Vagina (tissue), 2 donors: ENCODE results near the gene TRNAU1AP. TPM values are rescaled to one million over a fixed set of nuclear protein-coding genes. Genes with fewer than 3 reads are reported as not detected.
"Not testable (repeated sequence)": the region's sequence is repeated elsewhere in the genome, so short reads cannot be mapped to it uniquely, and the experiment has no call there.

Experiments used
- DNase-seq, 2 donors: peaks; one replicate each; pipeline ENCODE4 v3.0.0-alpha.2; 2017; ENCODE audit errors: extremely low spot score in 2 of 2
- H3K27ac ChIP-seq: fragments of 200-600 bp; sonication (generic); one replicate; pipeline ENCODE4 v1.5.1; 2019
- H3K27me3 ChIP-seq: fragments of 200-600 bp; sonication (generic); one replicate; pipeline ENCODE4 v1.5.1; 2019
- H3K36me3 ChIP-seq, 2 donors: fragments of 200-600 bp; sonication (generic); one replicate each; pipeline ENCODE4 v1.5.1; 2017 to 2019
- H3K4me1 ChIP-seq: fragments of 200-600 bp; sonication (generic); one replicate; pipeline ENCODE4 v1.5.1; 2019
- H3K4me3 ChIP-seq, 2 donors: fragments of 200-600 bp; sonication (generic); 1 replicate in 1 of 2; 2 replicates in 1 of 2; pipeline ENCODE4 v1.5.1; 2016 to 2019
- H3K9me3 ChIP-seq: fragments of 200-600 bp; sonication (generic); one replicate; pipeline ENCODE4 v1.5.1; 2019
- CTCF ChIP-seq, 3 experiments: fragments of 450-650 bp in 2 of 3; fragments of 200-600 bp in 1 of 3; sonication (generic) in 1 of 3; IDR thresholded peaks; one replicate each; pipeline ENCODE4 v1.5.1; 2017 to 2019; ENCODE audit warnings: antibody characterized with exemption in 3 of 3, mild to moderate bottlenecking in 2 of 3, moderate library complexity in 2 of 3
- POLR2A ChIP-seq, 2 donors: fragments of 450-650 bp; IDR thresholded peaks; one replicate each; pipeline ENCODE4 v1.6.1; 2017; ENCODE audit warnings: antibody characterized with exemption in 2 of 2, mild to moderate bottlenecking in 2 of 2, moderate library complexity in 2 of 2
- POLR2AphosphoS5 ChIP-seq, 2 donors: sonication (generic); formaldehyde crosslinking; IDR thresholded peaks; one replicate each; pipeline ENCODE4 v1.9.0; 2017; ENCODE audit warnings: antibody characterized with exemption in 2 of 2, mild to moderate bottlenecking in 2 of 2, low read depth in 1 of 2; ENCODE audit not compliant: insufficient read depth in 1 of 2
- intact Hi-C: fragments of 100-400 bp; cut with DNase I; formaldehyde crosslinking; loops from one replicate; pipeline ENCODE4 v1.15.1; 2023
- total RNA-seq: library from RNA; depleted of rRNA; stranded (reverse); fragments of >200 nt; gene quantifications from one replicate; pipeline ENCODE4 v1.2.3, GENCODE V29; 2016

Gene TRNAU1AP
- total RNA-seq, 1 donor from 2014 or later = 14.0 TPM

GRCh38 chr1:28517649-28517999 lies 35.3 kb upstream of the TRNAU1AP start:
- DNase-seq = no peak
- no peak for TF ChIP-seq POLR2A (IDR thresholded peaks at IDR 0.05)
- TF ChIP-seq POLR2AphosphoS5 (IDR thresholded peaks at IDR 0.05; ENCODE audit: insufficient read depth in 1 of 2, low read depth in 1 of 2) = no peak
- TF ChIP-seq CTCF (IDR thresholded peaks at IDR 0.05) = no peak
- Histone ChIP-seq H3K27me3 (no peaks in the 10 kb centered on the region), H3K9me3 (no peaks in the 10 kb centered on the region), H3K27ac (peak overlapping the region; percentile 75), H3K36me3 (peaks cover 0 to 31% of the 10 kb centered on the region in 2 donors), H3K4me3 (peak overlapping the region; percentile 51 to 81), H3K4me1 (peaks cover 27% of the 10 kb centered on the region)
- intact Hi-C loops = loop anchor here (5.0 to 10.0 kb wide), 2 partner anchors 85 to 357 kb away; no protein-coding TSS in a partner anchor

DNA sequence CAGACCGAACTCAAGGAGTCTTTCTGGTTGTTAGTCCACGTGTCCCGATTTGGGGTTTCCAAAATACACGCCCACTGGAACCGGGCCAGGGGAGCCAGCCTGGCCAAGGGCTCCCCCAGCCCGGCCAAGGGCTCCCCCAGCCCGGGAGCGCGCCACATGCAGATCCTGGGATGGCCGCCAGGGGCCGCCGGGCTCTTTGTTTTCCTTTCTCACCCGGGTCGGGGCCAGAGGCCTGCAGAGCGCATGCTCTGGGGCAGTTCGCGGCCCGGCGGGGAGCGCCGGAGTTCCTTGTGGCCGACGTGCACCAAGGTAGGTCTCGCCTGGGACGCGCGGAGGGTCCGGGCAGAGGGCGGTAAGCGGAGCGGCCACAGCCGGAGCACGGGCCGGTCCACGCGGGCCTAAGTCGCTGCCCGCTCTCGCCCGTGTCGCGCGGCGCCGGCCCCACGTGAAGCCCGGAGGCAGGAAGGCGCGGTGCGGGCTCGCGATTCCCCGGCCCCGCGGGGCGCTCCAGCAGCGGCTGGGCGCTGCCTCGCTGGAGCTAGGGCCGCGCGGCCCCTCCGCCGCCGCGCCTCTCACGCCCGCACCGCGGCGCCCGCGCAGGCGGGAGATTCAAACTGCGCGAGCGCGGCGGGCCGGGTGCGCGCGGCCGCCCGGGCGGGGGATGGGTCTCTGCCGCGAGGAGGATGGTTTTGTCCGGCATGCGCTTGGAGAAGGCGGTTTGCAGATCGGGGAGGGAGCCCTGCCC lies 34.7 kb upstream of the TRNAU1AP start:
- Histone ChIP-seq H3K27me3 (no peaks in the 10 kb centered on the region), H3K36me3 (peaks cover 0 to 25% of the 10 kb centered on the region in 2 donors), H3K9me3 (no peaks in the 10 kb centered on the region), H3K27ac (peak overlapping the region; percentile 75), H3K4me1 (peaks cover 21% of the 10 kb centered on the region), H3K4me3 (peak overlapping the region; percentile 51 to 81)
- TF ChIP-seq POLR2AphosphoS5 (IDR thresholded peaks at IDR 0.05; ENCODE audit: insufficient read depth in 1 of 2, low read depth in 1 of 2) (peak; percentile 46 to 71), CTCF (IDR thresholded peaks at IDR 0.05) (peak; percentile 91 to 100 (median 98)), POLR2A (IDR thresholded peaks at IDR 0.05) (no peak)
- intact Hi-C loops = loop anchor here (5.0 to 10.0 kb wide), 2 partner anchors 84 to 357 kb away; no protein-coding TSS in a partner anchor
- DNase-seq = peak in 1 of 2 donors; percentile 90

DNA sequence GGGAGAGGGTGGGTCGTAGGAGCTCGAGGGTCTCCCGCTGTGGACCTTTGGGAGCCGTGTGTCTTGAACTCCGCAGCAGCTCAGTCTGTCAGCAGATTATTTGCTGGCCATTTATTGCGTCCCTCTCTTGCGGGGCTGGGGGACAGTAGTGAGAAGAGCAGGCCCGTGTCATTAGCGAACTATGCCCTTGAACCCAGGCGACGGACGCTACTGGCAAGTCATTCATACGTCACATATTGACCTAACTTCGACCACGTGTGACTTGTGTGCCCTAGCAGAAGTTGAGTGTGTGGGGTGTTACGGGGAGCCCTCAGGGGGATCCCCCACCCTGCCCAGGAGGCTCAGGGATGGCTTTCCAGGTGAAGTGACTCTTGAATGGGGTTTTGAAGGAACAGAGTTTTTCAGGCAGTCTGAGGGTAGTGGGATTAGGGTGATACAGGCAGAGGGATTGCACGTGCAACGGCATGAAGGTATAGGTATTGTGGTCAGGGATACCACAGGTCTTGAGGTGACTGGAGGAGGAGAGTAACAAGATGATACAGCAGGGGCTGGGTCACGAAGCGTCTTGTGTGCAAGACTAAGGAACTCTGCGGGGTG lies 34.0 kb upstream of the TRNAU1AP start:
- peaks cover 0 to 19% of the 10 kb centered on the region in 2 donors for H3K36me3 ChIP-seq
- intact Hi-C loops = loop anchor here (5.0 to 10.0 kb wide), 2 partner anchors 83 to 356 kb away; no protein-coding TSS in a partner anchor
- no peaks in the 10 kb centered on the region for H3K9me3 ChIP-seq
- H3K27me3 ChIP-seq = no peaks in the 10 kb centered on the region
- H3K27ac ChIP-seq = peak overlapping the region; percentile 75
- no peak for DNase-seq
- H3K4me3 ChIP-seq = peak overlapping the region; percentile 51 to 81
- H3K4me1 ChIP-seq = peaks cover 18% of the 10 kb centered on the region
- TF ChIP-seq POLR2AphosphoS5 (IDR thresholded peaks at IDR 0.05; ENCODE audit: insufficient read depth in 1 of 2, low read depth in 1 of 2) (no peak), POLR2A (IDR thresholded peaks at IDR 0.05) (no peak), CTCF (IDR thresholded peaks at IDR 0.05) (no peak)

DNA sequence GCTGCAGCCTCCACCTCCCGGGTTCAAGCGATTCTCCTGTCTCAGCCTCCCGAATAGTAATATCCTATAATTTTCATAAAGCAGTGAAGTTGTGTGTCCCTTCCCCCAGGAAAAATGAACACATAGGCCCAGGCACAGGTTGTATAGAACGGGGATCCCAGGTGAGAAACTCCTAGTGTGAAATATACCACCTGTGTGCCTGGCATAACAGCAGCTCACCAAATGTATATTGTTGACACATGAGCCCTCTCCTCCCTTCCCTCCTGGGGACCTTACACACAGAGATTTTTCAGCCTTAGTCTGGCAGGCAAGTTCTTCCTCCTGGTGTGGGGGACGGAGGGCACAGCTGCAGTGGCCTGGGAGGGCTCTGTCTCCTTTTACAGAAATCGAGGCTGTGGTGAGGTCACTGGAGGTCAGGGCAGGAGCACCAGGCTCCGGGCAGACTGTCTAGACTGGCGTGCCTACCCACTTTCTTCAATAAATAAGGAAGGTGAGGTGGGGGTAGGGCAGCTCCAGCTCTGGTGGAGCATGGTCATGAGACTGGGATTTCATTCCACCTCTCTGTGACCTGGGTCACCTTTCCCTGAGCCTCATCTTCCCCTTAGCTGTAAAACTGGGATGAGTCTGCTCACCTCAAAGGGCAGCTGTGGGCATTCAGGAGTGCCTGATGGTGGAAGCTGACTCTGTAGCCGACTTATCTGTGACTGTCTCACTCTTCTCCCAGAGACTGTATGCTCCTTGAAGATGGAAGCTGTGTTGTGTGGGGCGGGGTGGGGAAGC lies 32.7 kb upstream of the TRNAU1AP start:
- no peak overlapping the region for H3K27ac ChIP-seq
- H3K4me3 ChIP-seq = no peak overlapping the region
- peaks cover 18% of the 10 kb centered on the region for H3K4me1 ChIP-seq
- no peaks in the 10 kb centered on the region for H3K9me3 ChIP-seq
- intact Hi-C loops = loop anchor here (5.0 to 10.0 kb wide), 2 partner anchors 82 to 355 kb away; no protein-coding TSS in a partner anchor
- no peak for TF ChIP-seq POLR2AphosphoS5 (IDR thresholded peaks at IDR 0.05; ENCODE audit: insufficient read depth in 1 of 2, low read depth in 1 of 2)
- no peak for TF ChIP-seq CTCF (IDR thresholded peaks at IDR 0.05)
- no peak for TF ChIP-seq POLR2A (IDR thresholded peaks at IDR 0.05)
- no peak for DNase-seq
- peaks cover 0 to 6% of the 10 kb centered on the region in 2 donors for H3K36me3 ChIP-seq
- H3K27me3 ChIP-seq = no peaks in the 10 kb centered on the region

GRCh38 chr1:28520796-28521195 lies 32.1 kb upstream of the TRNAU1AP start:
- intact Hi-C loops, H3K4me3 ChIP-seq, H3K27me3 ChIP-seq, H3K9me3 ChIP-seq, DNase-seq, H3K27ac ChIP-seq, H3K36me3 ChIP-seq: not testable (repeated sequence)
- peaks cover 18% of the 10 kb centered on the region for H3K4me1 ChIP-seq
